Stimulated activated CD8-positive, alpha-beta memory T cell treated with anti-CD3 and anti-CD28 coated beads, Interleukin-4, amount 100 ng/mL, for 4 hours (primary cell): ENCODE measurements around the gene CCDC87.
"Not testable (repeated sequence)": the region's sequence is repeated elsewhere in the genome, so short reads cannot be mapped to it uniquely, and the experiment has no call there.

Experiments
- DNase-seq, 2 donors: peaks; one replicate each; pipeline ENCODE4 v3.0.0-alpha.2; 2020; ENCODE audit warnings: low read depth in 2 of 2, low spot score in 1 of 2

Gene CCDC87, protein sequence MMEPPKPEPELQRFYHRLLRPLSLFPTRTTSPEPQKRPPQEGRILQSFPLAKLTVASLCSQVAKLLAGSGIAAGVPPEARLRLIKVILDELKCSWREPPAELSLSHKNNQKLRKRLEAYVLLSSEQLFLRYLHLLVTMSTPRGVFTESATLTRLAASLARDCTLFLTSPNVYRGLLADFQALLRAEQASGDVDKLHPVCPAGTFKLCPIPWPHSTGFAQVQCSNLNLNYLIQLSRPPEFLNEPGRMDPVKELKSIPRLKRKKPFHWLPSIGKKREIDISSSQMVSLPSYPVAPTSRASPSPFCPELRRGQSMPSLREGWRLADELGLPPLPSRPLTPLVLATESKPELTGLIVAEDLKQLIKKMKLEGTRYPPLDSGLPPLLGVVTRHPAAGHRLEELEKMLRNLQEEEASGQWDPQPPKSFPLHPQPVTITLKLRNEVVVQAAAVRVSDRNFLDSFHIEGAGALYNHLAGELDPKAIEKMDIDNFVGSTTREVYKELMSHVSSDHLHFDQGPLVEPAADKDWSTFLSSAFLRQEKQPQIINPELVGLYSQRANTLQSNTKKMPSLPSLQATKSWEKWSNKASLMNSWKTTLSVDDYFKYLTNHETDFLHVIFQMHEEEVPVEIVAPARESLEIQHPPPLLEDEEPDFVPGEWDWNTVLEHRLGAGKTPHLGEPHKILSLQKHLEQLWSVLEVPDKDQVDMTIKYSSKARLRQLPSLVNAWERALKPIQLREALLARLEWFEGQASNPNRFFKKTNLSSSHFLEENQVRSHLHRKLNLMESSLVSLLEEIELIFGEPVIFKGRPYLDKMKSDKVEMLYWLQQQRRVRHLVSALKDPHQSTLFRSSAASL

DNA sequence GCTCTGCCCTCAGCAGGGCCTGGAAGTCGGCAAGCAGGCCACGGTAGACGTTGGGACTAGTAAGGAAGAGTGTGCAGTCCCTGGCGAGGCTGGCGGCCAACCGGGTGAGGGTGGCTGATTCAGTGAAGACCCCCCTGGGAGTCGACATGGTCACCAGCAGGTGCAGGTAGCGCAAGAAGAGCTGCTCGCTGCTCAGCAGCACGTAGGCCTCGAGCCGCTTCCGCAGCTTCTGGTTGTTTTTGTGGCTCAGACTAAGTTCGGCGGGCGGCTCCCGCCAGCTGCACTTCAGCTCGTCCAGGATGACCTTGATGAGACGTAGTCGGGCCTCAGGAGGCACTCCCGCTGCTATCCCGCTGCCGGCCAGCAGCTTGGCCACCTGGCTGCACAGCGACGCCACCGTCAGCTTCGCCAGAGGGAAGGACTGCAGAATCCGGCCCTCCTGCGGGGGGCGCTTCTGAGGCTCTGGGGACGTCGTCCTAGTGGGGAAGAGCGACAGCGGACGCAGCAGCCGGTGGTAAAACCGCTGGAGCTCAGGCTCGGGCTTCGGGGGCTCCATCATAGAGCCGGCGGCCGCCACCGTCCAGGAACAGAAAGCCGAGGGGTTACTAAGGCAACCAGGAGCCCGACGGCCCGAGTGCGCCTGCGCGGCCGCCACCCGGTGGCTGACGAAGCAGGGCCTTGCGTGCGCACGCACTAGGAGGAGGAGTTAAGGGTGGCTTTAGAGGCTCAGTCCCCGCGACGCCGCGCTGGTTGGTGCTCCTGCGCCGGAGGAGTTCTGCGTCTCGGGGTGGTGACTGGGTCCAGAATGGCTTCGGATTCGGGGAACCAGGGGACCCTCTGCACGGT lies at the start of gene CCDC87, which contains the start of gene CCS:
Gene CCDC87 (minus strand): TSS at position 607 of the 846 bp plus-strand sequence. CDS start 48 bp downstream, at position 559.
Gene CCS (plus strand): TSS at position 729 of the 846 bp plus-strand sequence. CDS start 77 bp downstream, at position 806.
- peak; percentile 97 to 98 for DNase-seq

DNA sequence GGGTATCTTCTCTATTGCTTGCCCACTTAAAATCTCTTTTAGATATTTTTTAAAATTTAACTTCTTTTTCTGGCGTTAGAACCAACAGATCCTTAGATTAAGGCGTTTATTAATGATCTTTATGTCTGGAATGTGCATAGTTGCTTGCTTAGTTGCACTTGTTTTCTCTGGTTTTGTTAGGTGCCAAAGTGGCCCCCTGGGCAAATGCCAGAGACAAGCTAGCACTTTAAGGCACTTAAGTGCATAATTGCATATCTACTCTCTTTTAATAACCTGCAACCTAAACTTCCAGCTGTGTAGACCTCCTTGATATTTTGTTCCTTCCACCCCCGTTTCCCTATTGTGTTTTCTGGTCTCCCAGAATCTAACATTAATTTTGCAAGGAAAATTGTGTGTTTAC lies 49.0 kb upstream of the CCDC87 start:
- DNase-seq: no peak

DNA sequence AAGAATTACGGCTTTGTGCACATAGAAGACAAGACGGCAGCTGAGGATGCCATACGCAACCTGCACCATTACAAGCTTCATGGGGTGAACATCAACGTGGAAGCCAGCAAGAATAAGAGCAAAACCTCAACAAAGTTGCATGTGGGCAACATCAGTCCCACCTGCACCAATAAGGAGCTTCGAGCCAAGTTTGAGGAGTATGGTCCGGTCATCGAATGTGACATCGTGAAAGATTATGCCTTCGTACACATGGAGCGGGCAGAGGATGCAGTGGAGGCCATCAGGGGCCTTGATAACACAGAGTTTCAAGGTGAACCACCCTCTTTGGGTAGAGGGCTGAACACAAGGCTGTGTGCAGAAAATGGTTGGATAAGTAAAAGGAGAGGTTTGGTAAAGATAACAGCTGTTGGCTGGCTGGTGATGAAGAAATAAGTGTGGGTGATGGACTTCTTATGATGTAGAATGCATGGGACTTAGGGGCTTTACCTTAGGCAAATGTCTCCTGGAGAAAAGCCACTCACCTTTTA lies 47.0 kb upstream of the CCDC87 start:
- DNase-seq: not testable (repeated sequence)

DNA sequence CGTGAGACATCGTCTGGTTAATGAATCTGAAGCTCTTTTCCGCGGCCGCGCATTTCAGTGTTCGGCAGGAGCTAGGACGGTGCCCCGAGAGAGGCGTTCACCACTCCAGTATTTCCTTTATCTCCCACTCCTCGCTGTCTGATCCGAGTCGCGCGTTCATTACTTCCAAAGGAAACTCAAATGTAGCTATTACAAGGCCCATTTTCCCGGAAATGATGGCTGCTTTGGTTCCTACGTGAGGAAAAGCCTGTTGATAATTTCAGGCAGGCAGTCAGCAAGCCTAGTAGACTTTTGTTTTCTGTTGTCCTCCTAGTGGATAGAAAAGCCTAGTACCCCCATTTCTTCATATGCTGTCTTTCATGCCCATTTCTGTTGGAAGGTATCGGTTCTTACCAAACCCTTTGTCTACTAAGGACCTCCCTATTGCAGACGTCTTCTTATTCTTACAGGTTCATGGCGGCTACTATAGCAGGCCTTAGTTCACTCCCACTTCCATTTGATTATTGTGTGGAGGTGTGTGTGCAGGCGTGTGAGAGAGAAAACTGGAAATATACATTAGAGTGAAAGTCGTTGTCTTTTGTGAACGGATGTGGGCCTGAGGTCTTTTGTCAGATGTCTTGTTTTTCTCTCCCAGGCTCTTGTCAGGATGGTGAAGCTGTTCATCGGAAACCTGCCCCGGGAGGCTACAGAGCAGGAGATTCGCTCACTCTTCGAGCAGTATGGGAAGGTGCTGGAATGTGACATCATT lies 46.4 kb upstream of the CCDC87 start:
- no peak for DNase-seq

DNA sequence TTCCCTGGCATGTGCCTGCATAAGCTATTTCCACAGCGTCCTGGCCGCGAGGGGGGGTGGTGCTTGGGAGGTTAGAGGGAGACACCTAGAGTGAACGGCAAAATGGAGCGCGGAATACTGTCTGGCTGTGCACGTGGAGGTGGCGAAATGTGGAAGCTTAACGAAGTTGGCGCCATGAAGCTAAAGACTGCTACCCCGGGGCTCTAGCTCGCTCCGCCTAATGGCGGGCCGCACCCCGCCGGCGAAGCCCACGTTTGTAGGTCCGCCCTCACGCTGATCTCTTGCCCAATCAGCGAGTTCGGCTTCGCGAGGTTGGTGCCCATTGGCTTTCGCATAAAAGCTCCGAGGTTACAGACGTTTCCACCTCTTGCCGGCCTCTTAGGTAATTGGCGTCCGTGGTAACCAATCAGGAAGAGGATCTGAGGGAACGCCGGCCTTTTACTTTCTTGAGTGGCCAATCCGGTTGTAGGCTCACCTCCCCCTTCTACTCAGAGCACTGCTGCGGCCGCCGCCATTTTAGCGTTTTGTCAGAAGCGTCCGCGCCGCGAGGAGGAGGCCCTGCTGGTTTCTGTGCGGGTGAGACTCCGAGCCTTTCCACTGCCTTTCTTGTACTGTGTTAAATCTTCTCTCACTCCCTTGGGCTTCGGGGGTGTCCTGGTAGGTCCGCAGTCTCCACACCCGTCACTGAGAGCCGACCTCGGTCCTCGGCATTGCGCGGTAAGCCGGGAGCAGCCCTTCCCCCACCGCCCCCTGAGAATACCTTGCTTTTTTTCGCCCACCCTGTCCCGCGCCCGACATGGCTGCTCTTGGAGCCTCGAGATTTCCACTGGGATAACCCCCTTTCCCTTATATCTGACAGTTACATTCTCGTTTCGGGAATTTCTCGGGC lies 45.6 kb upstream of the CCDC87 start, which contains the start of gene RBM4:
Gene RBM4 (plus strand): TSS at position 527 of the 889 bp plus-strand sequence. CDS start 1,009 bp downstream, outside the sequence.
- peak; percentile 87 to 92 for DNase-seq

DNA sequence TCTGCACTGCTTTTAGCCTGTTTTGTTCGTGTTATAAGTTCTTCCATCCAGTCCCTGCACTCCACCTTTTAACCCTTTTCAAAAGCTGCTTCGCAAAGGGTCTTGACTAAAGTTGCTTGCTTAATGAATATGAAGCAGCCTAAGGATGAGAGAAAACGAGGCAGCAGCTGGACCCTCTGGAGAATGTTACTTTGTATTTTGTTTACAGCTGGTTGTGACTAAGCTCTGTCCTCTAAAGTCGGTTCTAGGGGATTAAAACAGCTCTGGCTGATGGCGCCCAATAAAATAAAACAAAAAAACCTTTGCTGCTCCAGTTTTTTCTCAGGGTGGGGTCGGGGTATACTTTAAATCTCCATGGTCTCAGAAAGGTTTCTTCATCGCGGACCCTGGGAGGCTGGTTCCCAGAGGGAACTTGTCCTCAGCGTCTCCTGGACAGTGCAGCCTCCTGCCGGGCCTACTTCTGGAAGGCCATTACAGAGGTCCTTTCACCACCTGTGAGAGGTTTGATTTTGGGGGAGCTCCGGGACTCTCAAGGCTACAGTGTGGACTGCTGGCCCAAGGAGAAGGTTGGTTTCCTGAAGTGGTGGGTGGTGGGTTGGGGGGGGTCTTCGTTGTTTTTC lies 44.8 kb upstream of the CCDC87 start:
- no peak for DNase-seq

DNA sequence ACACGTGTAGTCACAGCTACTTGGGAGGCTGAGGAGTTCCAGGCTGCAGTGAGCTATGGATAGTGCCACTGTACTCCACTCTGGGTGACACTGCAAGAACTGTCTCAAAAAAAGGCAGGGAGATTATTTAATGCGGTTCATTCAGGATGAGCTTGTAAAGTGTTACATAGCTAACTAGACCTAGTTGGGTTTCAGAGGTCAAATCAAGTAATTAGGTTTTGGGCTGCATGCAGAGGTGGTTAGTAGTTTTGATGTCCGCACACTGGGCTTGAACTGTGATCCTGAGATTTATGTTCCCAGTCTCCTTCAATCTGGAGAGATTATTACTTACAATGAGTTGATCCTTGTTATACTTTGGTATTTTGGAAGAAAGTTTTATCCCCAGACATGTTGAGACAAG lies 43.5 kb upstream of the CCDC87 start:
- DNase-seq: no peak

DNA sequence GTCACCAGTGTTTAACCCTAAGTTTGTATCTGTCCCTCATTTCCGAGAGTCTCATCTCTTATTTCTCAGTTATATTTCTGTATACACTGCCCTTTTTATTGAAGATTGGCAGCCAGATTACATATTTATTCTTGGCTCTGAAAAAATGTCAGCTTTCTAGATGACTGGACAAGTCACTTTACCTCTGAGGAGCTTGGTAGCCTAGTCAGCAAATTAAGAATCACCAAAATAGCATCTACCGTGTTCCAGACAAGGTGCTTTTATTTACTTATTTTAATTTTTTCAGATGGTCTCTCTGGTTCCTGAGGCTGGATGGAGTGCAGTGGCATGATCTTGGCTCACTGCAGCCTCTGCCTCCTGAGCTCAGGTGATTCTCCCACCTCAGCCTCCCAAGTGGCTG lies 40.1 kb upstream of the CCDC87 start:
- no peak for DNase-seq

DNA sequence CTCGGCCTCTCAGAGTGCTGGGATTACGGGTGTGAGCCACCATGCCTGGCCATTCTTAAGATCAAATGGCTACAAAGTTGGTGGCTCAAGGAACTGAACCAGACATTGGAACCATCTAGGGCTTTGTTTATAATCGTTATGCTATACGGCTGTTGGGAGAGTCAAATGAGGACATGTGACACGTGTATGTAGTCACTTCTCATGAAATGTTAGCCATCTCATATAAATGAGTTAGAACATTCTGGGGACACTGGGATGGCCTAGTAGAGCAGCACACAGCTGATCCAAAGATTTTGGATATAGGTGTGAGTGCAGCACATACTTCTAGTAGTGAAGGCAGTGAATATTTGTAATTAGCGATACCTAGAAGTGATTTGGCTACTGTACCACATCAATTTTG lies 39.0 kb upstream of the CCDC87 start:
- no peak for DNase-seq

DNA sequence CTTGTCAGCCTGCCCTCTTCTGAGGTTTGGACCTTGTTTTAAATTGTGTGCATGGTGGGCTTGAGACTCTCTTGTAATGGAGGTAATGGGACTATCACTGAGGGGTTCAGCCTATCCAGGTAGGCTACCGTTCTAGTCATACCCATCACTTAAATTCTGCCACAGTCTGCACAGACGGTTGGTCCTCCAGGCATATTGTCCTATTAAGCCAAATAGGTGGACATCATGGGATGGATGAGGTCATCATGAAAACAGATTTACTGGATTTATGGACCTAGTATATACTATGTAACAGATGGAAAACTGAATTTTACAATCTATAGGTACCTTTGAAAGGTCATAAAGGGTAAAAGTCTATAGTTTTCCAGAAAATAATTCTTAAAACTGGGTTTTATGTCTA lies 36.5 kb upstream of the CCDC87 start:
- DNase-seq: no peak

DNA sequence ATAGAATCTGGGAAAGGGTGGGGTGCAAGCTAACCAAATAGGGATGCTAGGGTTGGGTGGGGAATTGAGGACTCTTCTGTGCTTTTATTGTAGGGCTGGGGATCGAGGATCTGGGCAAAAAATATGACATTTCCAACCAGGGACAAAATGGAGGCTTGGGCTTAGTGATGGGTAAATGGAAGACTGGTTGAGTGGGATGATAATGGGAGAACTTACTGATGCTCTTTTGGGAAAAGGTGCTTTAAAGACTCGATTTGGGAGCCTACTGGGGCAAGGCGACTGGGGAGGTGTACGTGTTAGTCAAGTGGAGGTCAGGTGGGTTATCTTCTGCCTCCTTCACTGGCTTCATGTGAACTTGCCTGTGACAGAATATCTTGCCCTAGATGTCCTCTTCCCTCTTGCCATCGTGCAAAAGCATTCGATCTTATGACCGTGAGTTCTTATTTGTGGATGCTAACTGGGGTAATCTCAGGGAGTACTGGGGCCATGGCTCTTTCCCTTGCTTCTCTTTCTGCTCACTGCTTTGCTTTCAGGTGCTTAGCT lies 35.3 kb upstream of the CCDC87 start:
- DNase-seq: no peak

DNA sequence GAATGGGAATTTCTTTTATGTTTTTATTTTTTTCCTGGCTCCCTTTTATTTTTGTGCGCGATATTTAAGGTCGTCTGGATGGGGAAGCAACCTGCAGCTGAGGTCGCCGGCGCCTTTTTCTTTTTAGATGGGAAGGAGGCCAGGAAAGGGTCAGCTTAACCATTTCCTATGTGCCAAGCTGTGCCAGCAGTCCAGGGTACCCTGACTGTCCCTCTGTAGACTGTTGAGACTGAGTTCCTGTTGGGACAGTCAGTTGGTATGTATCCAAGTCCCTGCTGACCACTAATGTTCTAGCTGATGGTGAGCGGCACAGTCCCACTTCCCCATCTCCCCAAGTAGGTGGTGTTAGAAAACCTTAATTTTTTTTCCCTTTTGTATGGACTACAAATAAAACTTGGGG lies 34.1 kb upstream of the CCDC87 start:
- no peak for DNase-seq

DNA sequence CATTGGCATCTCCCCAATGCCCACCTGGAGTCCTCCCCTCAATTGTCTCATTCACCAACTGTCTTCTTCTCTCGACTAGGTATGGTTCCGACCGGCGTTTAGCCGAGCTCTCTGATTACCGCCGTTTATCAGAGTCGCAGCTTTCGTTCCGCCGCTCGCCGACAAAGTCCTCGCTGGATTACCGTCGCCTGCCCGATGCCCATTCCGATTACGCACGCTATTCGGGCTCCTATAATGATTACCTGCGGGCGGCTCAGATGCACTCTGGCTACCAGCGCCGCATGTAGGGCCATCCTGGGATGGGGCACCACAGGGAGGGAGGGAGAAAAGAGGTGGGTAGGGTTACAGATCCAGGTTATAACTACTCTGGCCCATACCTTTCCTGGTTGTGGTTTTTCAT lies 33.5 kb upstream of the CCDC87 start:
- DNase-seq: no peak

DNA sequence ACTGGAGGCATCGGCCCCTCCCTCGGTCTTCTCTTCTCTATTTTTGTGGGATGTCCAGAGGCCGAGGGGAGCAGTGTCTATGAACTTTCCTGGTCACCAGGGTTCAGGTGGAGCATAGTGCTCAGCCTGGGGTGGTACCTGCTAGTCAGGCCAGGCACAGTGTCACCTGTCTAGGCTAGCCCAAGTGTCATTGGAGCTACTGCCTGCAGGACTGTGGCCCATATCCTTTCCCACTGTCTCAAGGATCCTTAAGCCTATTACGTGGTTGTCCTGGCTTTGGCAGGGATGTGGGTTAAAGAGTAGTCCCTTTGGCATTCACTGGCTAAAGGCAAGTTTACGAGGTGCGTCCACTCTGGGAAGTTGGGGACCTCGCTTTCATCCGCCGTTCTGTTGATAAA lies 32.9 kb upstream of the CCDC87 start:
- no peak for DNase-seq

DNA sequence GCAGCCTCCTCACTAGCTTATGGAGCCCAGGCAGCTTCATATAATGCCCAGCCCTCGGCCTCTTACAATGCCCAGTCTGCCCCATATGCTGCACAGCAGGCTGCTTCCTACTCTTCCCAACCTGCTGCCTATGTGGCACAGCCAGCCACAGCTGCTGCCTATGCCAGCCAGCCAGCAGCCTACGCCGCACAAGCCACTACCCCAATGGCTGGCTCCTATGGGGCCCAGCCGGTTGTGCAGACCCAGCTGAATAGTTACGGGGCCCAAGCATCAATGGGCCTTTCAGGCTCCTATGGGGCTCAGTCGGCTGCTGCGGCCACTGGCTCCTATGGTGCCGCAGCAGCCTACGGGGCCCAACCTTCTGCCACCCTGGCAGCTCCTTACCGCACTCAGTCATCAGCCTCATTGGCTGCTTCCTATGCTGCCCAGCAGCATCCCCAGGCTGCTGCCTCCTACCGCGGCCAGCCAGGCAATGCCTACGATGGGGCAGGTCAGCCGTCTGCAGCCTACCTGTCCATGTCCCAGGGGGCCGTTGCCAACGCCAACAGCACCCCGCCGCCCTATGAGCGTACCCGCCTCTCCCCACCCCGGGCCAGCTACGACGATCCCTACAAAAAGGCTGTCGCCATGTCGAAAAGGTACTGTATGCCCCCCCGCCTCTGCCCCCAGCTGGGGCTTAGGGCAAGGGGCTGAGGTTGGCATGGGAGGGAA lies 32.3 kb upstream of the CCDC87 start:
- no peak for DNase-seq

DNA sequence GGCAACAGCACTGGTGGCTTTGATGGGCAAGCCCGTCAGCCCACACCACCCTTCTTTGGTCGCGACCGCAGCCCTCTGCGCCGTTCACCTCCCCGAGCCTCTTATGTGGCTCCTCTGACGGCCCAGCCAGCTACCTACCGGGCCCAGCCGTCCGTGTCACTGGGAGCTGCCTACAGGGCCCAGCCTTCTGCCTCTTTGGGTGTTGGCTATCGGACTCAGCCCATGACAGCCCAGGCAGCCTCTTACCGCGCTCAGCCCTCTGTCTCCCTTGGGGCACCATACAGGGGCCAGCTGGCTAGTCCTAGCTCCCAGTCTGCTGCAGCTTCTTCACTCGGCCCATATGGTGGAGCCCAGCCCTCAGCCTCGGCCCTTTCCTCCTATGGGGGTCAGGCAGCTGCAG lies 31.6 kb upstream of the CCDC87 start:
- DNase-seq: no peak

DNA sequence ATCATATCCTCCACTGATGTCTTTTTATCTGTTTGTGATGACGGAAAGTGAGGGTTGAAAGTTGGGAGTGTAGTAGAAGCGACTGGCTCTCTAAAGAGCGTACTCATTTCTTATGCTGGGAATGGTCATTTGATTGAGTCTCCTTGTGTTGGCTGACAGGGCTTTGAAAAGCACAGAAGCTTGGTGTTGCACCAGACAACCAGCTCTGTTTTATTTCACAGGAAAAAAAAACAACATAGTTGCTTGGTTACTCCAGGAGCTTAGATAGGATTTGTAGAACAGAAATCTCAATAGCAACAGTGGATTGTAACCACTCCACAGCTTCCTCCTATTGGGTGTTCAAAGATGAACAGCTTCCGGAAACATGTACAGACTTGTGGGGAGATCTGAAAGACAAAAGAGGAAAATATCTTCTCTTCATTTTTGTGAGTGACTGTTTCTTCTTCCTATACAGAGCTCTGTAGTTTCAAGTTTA lies 26.3 kb upstream of the CCDC87 start:
- no peak for DNase-seq
